GM12891 (cell line): ENCODE data around the gene CHRM2.

Source experiments
- POLR2A ChIP-seq: IDR thresholded peaks from 2 replicates; pipeline ENCODE4 v1.6.1; 2011; ENCODE audit warnings: low read depth, low read length, control low read depth
- POLR2AphosphoS5 ChIP-seq: IDR thresholded peaks from 2 replicates; pipeline ENCODE4 v1.6.1; 2011; ENCODE audit warnings: low read depth, low read length, control low read depth
- POU2F2 ChIP-seq: IDR thresholded peaks from 2 replicates; pipeline ENCODE4 v1.6.1; 2011; ENCODE audit warnings: low read depth, mild to moderate bottlenecking, control low read depth, low read length, moderate library complexity
- SPI1 ChIP-seq: IDR thresholded peaks from 2 replicates; pipeline ENCODE4 v1.6.1; 2011; ENCODE audit warnings: low read depth, low read length, control low read depth
- TAF1 ChIP-seq: IDR thresholded peaks from 2 replicates; pipeline ENCODE4 v1.6.1; 2011; ENCODE audit warnings: low read depth, low read length, control low read depth

GRCh38 chr7:136940122-136940521, 71.7 kb downstream of the CHRM2 start:
- TF ChIP-seq POLR2AphosphoS5 (no peak), POU2F2 (no peak), POLR2A (no peak), TAF1 (no peak), SPI1 (no peak)
